Adipose tissue (tissue), 3 donors: ENCODE results near the gene SMIM13. TPM values are rescaled to one million over a fixed set of nuclear protein-coding genes. Genes with fewer than 3 reads are reported as not detected.
"Not testable (repeated sequence)": the region's sequence is repeated elsewhere in the genome, so short reads cannot be mapped to it uniquely, and the experiment has no call there.

Experiments
- H3K27ac ChIP-seq: one replicate; pipeline ENCODE4 v1.5.1; 2013; ENCODE audit warnings: low read depth, low read length
- WGBS, 3 donors: extraction: QIAGEN DNeasy Blood & Tissue Kit; methylation state at CpG; one replicate each; pipeline ENCODE4 v1.1.7; 2013; 5-methylcytosine and 5-hydroxymethylcytosine counted together
- polyA plus RNA-seq, 3 donors: library from polyadenylated mRNA; stranded (reverse); fragments of 200-250 nt; gene quantifications; one replicate each; pipeline ENCODE4 v1.2.3, GENCODE V29; 2013
- donor health status: healthy with polysubstance abuse.
- donor health status: Bipolar disorder and iron deficiency.
- donor health status: healthy.

The SMIM13 gene
- polyA plus RNA-seq, 3 donors: 1.8 to 3.7 (median 3.3) TPM

DNA sequence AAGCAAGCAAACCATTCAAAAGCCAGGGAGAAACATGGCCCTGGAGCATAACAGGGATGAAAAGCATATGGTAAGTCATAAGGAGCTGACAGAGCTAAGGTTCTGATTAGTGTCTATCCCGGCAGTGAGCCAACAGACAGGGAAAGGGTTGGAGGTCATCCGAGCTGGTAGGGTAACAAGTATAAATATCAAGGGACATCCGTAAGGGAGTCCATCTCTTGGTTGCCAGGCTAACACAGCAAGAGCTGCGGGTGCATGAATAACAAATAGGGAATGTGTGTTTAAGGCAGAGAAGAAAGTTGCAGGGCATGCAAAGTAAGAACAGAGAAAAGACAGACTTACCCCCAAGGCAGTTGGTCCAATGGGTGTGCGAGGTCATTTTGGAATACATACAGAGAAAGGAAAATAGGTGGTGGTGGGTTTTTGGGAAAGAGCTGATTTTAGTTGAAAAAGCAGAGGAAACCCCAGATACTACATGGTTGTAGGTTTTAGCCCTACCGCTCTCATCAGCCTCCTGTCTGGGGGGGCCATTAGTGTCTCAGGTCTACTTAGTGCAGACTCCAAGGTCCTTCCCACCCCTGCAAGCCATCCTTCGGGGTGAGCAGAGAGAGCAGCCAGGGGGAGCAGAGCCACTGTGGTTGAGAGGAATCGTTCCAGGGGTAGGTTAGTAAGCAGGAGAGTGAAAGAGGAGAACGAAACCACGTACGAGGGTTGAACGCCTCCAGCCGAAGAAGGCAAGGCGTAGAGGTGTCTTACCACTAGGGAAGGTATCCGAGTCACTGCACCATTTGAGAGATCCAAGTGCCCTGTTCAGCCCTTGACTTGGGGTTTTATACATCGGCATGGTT lies 17.5 kb downstream of the SMIM13 start, which contains the start of gene ERVFRD-1:
TSS of gene ERVFRD-1 (minus strand) at position 805 of the 848 bp plus-strand sequence. CDS start 6,415 bp downstream, outside the sequence.
- WGBS, 3 donors: 76 to 82% (median 77%) methylated on average over 16 of the region's 16 CpGs

DNA sequence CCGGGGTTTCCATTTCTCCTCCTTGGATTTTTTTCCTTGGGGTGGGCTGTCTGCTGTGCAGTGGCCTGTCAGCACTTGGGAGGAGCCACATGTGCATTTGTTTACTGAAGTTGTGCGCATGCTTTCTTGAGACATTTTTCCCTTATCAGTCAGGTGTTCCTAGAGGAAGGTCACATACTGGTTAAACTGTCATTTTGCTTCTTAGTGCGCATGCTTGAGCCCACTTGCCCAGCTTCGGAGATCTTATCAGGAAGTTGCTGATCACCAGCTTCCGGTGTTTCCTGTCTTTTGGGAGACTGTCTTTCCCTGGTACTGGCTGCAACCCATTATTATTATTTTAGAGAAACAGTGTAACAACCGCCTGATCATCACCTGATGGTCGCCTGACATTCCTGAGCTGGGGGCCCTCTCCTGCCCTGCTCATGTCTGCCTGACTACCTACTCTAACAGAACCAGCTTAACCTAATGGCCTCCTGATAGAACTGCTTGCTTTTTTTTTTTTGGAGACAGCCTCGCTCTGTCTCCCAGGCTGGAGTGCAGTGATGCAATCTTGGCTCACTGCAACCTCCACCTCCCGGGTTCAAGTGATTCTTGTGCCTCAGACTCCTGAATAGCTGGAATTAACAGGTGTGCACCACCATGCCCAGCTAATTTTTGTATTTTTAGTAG lies 18.3 kb downstream of the SMIM13 start:
- no peak overlapping the region for H3K27ac ChIP-seq
- 38 to 55% (median 43%) methylated on average over 9 of the region's 9 CpGs for WGBS, 3 donors

More for the DNA sequence above, 17.5 kb downstream of the SMIM13 start, which contains the start of gene ERVFRD-1:
- no peak within 1 kb of the TSS for H3K27ac ChIP-seq

DNA sequence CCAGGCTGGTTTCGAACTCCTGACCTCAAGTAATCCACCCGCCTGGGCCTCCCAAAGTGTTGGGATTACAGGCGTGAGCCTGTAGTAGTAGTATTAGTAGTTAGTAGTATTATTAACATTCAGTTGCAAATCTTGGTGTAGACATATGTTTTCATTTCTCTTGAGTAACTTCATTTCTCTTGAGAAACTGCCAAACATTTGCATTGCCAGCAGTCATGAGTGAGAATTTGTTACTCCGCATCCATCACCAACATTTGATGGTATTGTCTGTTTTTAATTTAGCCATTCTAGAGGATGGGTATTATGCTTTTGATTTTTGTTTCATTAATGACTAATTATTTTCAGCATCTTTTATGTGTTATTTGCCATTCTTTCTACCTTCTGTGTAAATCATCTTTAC lies 19.4 kb downstream of the SMIM13 start:
- 92 to 99% (median 92%) methylated on average over 4 of the region's 4 CpGs for WGBS, 3 donors
- no peak overlapping the region for H3K27ac ChIP-seq

DNA sequence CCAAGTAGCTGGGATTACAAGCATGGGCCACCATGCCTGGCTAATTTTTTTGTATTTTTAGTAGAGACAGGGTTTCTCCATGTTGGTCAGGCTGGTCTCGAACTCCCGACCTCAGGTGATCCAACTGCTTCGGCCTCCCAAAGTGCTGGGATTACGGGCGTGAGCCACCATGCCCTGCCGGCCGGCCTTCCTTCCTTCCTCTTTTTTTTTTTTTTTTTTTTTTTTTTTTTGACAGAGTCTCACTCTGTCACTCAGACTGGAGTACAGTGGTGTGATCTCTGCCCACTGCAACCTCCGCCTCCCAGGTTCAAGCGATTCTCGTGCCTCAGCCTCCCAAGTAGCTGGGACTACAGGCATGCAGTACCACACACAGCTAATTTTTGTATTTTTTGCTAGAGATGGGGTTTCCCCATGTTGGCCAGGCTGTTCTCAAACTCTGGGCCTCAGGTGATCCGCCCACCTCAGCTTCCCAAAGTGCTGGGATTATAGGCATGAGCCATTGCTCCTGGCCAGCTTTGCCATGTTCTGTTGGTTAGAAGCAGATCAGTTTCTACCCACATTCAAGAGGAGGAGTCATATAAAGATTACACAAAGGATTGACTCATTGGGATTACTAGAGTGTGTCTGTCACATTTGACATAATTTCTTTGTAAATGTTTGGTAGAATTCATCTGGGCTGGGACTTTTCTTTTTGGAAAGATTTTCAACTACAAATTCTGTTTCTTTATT lies 22.3 kb downstream of the SMIM13 start:
- not testable (repeated sequence) for H3K27ac ChIP-seq
- WGBS, 3 donors: 71 to 86% (median 73%) methylated on average over 11 of the region's 11 CpGs

DNA sequence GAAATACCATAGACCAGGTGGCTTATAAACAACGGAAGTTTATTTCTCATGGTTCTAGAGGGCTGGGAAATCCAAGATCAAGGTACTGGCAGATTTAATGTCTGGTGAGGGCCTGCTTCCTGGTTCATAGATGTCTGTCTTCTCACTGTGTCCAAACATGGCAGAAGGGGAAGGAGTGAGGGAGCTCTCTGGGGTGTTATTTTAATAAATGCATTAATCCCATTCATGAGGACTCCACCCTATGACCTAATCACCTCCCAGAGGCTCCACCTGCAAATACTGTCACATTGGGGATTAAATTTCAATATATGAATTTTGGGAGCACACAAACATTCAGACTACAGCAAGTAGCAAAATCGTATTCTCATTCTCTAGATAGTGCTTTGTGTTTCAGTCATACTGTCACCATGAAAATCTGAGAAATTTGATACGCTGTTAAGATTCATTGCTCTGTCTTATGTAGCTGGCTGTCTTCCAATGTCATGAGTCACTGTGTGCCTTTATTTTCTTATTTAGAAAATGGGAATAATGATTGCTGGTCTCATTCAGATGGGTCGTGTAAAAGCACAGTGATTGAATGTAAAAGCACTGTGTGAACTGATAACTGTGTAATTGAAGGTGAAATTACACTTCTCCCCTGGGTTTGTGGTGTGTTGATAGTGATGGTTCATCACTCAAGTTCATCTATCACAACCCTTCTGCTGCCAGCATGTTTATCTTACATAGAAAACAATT lies 26.8 kb downstream of the SMIM13 start:
- H3K27ac ChIP-seq: no peak overlapping the region
- 62 to 73% (median 73%) methylated on average over 4 of the region's 4 CpGs for WGBS, 3 donors

DNA sequence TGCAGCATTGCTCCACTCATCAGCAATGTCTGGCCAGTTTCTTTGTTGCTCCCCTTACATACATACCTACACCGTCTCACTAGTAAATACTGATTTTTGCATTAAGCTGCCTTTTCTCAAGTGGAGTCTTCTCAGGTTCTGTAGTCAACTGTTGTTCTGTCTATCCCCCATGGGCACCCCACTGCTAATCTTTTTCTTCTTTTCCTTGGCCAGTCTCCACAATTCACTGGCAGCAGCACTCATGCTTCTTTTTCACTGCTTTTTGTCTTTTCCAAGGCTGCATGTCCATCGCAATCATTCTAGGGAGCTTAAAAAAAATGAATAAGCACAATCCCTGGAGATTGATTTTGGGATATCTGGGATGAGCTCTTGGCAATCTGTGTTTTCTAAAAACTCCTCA lies 28.2 kb downstream of the SMIM13 start:
- no peak overlapping the region for H3K27ac ChIP-seq
- WGBS, 3 donors: 64 to 79% (median 74%) methylated on average over 2 of the region's 2 CpGs

DNA sequence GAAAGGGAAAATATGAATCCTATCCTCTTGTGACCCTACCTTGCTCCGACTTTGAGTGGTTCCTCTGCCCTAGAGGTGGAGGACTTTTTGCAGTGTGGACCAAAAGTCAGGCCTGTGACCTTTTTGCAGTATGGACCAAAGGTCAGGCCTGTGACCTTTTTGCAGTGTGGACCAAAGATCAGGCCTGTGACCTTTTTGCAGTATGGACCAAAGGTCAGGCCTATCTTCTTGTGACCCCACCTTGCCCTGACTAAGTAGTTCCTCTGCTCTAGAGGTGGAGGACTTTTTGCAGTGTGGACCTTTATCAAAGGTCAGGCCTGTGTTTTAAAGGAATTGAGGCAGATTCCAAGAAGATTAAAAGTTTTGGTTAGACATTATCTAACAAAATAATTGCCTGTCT lies 28.7 kb downstream of the SMIM13 start:
- 72 to 89% (median 82%) methylated on average over 1 of the region's 1 CpG for WGBS, 3 donors

DNA sequence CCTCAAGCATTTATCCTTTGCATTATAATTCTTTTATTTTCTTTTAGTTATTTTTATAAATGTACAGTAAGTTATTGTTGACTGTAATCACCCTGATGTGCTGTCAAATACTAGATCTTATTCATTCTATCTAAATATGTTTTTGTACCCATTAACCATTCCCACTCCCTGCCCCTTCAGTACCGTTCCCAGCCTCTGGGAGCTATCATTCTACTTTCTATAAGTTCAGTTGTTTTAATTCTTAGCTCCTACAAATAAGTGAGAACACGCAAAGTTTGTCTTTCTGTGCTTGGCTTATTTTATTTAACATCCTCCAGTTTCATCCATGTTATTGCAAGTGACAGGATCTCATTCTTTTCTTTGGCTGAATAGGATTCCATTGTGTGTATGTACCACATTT lies 30.3 kb downstream of the SMIM13 start:
- no peak overlapping the region for H3K27ac ChIP-seq
- whole genome bisulfite sequencing, 3 donors: 93 to 97% (median 95%) methylated on average over 2 of the region's 2 CpGs

More for the DNA sequence above, 28.7 kb downstream of the SMIM13 start:
- no peak overlapping the region for H3K27ac ChIP-seq

DNA sequence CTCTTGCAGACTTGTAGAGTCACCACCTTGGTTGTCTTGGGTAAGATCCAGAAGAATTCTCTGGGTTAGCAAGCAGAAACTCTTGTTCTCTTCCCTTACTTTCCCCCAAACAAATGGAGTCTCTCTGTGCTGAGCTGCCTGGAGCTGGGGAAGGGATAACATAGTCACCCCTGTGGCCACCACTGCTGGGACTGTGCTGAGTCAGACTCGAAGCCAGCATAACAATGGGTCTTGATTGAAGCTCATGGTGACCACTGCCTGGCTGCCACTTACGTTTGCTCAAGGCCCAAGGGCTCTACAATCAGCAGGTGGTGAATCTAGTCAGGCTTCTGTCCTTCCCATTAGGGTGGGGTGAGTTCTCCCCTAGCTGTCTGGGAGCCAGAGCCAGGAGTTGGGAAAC lies 33.2 kb downstream of the SMIM13 start:
- 90 to 93% (median 91%) methylated on average over 2 of the region's 2 CpGs for WGBS, 3 donors
- H3K27ac ChIP-seq: no peak overlapping the region

DNA sequence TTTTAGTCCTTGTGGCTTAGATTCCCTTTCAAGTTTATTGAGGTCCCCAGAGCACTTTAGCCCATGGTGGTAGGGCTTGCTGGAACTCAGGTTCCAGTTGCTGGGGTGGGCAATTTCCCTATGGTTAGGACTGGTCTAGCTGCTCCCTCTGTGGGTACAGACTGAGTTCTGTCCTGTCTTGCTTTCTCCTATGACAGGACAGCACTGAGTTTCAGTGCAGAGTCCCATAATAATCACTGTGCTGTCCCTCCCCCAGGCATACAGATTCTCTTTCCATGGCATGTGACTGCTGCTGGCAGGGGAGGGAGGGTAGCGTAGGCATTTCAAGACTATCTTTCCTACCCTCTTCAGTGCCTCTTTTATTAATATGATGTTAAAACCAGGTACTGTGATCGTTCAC lies 35.0 kb downstream of the SMIM13 start:
- WGBS, 3 donors: 95 to 98% (median 96%) methylated on average over 2 of the region's 2 CpGs
- H3K27ac ChIP-seq: no peak overlapping the region

DNA sequence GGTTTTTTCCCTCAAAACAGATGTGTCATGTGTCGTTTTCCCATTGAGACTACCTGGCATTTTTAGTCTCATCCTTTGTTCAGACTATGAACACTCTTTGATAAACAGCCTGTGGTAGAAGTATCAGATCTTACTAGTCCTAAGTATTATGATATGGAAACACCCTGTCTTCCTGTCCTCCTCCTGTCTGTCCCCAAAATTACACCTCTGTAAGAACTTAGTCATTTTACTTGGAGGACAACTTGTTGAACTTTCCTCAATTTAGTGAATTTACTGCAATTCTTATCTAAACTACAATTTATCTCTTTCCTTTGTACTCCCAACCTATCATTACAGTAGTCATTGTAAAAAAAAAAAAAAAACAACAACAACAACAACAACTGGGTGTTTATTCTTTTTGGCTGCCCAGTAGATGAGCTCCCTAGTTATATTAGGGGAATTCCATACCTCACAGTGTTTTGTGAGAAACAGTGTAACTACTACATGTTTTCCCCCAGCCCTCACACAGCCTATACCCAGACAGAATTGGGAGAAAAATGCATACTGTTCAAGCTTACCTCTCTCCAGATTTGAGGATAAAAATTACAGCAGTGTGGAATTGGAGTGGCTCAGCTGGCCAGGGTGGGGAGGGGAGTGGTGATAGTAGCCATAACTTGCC lies 36.4 kb downstream of the SMIM13 start:
- 69 to 88% (median 72%) methylated on average over 1 of the region's 1 CpG for WGBS, 3 donors
- no peak overlapping the region for H3K27ac ChIP-seq

DNA sequence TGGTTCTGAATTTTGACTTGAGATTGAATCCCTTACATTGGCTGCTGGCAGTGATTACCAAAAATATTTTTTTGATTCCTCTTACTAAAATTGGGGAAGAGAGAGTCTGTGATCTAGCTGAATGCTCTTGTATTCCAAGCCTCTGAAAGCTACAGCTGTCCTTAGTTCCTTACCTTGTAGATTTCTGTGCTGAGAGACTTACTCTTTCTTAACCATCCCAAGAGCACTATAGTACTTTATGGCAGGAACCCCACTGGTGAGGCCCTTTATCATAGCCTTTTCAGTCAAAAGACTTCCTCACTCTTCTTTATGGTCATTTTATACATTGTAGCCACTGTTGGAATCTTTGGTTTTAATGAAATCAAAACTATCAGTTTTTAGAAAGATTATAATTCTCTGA lies 37.0 kb downstream of the SMIM13 start:
- no peak overlapping the region for H3K27ac ChIP-seq

DNA sequence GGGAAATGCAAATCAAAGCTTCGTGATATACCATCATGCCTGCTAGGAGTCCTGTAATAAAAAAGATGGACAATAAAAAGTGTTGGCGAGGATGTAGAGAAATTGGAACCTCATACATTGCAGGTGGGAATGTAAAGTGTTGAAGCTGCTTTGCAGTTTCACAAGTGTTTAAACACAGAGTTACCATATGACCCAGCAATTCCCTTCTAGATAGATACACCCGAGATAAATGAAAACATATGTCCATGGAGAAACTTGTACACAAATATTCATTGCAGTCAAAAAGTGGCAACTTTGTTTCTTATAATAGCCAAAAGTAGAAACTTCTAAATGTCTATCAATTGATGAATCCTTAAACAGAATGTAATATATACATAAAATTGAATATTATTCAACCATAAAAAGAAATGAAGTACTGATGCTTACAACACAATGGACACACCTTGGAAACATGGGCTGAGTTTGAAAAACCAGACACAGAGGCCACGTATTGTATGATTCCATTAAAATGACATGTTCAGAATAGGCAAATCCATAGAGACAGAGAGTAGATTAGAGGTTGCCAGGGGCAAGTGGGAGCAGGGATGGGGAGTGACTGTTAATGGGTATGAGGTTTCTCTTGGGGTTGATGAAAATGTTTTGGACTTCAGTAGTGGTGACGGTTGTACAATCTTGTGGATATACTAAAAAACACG lies 38.7 kb downstream of the SMIM13 start:
- H3K27ac ChIP-seq: no peak overlapping the region
- WGBS, 3 donors: 91 to 93% (median 93%) methylated on average over 6 of the region's 6 CpGs

DNA sequence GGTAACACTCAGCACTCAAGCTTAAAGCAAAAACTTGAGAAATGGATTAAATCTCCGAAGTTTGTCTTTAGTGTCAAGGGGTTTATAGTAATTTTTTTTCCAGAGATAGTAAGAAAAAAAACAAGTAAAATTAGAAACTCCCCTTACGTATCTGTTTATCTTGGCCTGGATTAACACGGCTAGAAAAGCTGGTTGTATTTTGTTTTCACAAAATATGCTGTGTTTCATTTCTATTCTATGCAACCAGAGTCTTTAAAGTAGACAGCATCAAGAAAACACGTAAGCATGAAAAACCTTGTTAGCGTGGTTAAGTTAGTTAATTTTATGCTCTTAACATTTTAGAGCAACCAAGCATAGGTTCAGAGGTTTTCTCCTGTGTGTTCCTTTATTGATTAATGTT lies 39.6 kb downstream of the SMIM13 start:
- 82 to 86% (median 84%) methylated on average over 5 of the region's 5 CpGs for WGBS, 3 donors
- H3K27ac ChIP-seq: no peak overlapping the region

DNA sequence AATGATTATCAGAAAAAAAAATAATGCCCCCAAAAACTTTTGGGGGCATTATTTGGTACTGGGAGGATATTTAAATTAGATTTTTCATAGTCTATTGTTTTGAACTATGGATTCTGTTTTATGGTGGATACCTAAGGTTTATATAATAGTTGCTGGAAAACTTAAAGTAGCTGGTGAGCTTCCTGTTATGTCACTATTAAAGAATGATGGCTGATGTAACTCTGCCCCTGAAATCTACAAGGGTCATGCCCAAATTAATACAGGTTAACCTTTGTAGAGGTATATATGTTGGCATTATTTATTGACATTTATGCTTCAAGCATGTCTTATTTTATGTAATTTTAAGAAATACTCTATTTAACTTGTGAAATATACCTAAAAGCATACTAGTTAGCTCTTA lies 43.2 kb downstream of the SMIM13 start:
- no peak overlapping the region for H3K27ac ChIP-seq

DNA sequence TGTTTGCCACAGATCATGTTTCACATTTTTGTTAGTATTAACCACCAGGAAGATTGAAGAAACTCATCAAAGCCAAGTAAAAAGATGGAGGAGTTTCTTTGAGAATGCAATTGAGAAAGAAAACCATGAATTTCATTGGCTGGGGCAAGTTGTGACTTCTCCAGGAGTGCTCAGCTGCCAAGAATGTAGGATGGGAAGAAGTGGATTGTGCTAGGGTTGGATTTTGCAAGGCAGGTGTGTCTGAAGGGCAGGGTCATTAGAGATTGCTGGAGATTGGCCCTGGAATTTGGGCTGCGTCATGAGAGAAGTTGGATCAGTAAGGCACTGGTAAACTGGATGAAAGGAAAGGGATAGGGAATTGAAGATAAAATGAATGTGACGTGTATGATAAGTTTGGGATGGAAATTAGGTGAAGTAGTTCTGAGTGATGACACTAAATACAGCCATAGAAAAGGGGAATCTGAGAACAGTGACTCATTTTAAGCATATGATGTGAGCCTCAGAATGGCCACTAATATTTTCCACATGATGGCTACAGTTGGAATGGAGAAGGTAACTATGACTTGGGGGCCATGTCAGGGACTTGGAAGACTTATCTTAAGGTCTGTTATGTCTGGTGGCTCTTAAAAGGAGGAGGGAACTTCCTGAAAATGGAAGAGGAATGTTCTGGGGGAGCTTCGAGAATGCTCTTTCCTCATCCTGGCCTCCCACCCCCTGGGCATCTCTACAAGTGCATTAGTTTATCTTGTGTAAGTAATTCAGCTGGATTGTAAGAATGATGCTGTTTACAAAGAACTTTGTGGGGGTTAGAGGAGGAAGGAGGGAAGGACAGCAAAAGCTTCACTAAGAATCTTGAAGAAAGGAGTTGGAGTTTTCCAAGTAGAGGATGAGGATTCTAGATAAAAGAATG lies 45.7 kb downstream of the SMIM13 start:
- no peak overlapping the region for H3K27ac ChIP-seq
- WGBS, 3 donors: 81 to 92% (median 82%) methylated on average over 3 of the region's 3 CpGs

DNA sequence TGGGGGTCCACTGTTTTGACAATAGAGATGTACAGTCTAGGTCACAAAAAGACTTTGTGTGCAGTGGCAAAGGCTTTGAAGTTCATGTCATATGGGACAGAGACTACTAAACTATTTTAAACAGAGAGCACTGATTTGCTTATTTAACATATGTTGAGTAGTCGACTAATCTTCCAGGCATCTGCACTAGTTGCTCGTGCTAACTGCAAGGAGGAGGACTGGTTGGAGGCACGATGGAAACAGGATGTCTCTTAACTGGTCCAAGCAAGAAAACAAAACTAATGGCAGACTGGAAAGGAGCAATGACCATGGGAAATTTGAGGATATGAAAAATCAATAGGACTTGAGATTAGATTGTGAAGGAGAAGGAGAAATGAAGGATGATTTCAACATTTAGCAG lies 46.4 kb downstream of the SMIM13 start:
- 79 to 89% (median 85%) methylated on average over 3 of the region's 3 CpGs for WGBS, 3 donors

More for the DNA sequence above, 46.4 kb downstream of the SMIM13 start:
- H3K27ac ChIP-seq: no peak overlapping the region
